Nephron (organoid): Measurements from ENCODE around the gene FAM89A.

Experiments
- H3K27ac Mint-ChIP-seq, 3 experiments: 2 replicates each; pipeline ENCODE4 v1.8.0; 2020; ENCODE audit warnings: mixed read lengths in 3 of 3, mild to moderate bottlenecking in 2 of 3, moderate library complexity in 1 of 3
- H3K27me3 Mint-ChIP-seq: 2 replicates; pipeline ENCODE4 v1.8.0; 2021; ENCODE audit warnings: low read depth, mild to moderate bottlenecking, moderate library complexity, mixed read lengths
- H3K36me3 Mint-ChIP-seq: 2 replicates; pipeline ENCODE4 v1.8.0; 2020; ENCODE audit warnings: low read depth, mixed read lengths
- H3K4me1 Mint-ChIP-seq: 2 replicates; pipeline ENCODE4 v1.8.0; 2020; ENCODE audit warnings: mixed read lengths
- H3K4me3 Mint-ChIP-seq, 3 experiments: 2 replicates each; pipeline ENCODE4 v1.8.0; 2020; ENCODE audit warnings: mild to moderate bottlenecking in 3 of 3, mixed read lengths in 3 of 3, moderate library complexity in 2 of 3
- H3K9me3 Mint-ChIP-seq: 2 replicates; pipeline ENCODE4 v1.8.0; 2020; ENCODE audit warnings: mixed read lengths
- TF ChIP-seq, protein P1 (sequence below), 3 experiments: fragments of 200-600 bp; sonication (generic); IDR thresholded peaks; one replicate each; pipeline ENCODE4 v1.5.0; 2021; ENCODE audit warnings: antibody characterized with exemption in 3 of 3; ENCODE audit not compliant: unreplicated experiment in 3 of 3

Gene FAM89A

DNA sequence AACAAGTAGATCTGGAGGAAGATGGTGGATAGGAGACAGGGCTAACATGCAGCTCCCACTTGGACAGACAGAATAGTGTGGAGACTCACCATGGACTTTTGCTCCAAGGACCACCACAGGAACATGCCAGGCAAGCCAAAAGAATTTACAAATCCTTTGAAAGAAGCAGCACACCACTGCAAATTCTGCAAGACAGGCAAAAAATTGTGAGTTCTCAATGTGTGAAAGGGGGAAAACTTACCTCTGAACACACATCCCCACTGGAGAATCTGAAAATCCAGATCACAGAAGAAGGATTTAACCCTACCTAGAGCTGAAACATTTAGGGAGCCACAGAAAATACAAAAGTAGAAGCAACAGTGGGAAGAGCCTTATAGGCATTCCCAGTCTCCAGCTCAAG, 38.2 kb downstream of the FAM89A start:
- Mint-ChIP-seq H3K9me3 (peaks cover 47% of the 10 kb centered on the region), H3K27me3 (no peaks in the 10 kb centered on the region), H3K4me3 (no peak overlapping the region), H3K4me1 (no peaks in the 10 kb centered on the region), H3K36me3 (peaks cover 58% of the 10 kb centered on the region), H3K27ac (no peak overlapping the region)
- TF ChIP-seq, protein P1, sequence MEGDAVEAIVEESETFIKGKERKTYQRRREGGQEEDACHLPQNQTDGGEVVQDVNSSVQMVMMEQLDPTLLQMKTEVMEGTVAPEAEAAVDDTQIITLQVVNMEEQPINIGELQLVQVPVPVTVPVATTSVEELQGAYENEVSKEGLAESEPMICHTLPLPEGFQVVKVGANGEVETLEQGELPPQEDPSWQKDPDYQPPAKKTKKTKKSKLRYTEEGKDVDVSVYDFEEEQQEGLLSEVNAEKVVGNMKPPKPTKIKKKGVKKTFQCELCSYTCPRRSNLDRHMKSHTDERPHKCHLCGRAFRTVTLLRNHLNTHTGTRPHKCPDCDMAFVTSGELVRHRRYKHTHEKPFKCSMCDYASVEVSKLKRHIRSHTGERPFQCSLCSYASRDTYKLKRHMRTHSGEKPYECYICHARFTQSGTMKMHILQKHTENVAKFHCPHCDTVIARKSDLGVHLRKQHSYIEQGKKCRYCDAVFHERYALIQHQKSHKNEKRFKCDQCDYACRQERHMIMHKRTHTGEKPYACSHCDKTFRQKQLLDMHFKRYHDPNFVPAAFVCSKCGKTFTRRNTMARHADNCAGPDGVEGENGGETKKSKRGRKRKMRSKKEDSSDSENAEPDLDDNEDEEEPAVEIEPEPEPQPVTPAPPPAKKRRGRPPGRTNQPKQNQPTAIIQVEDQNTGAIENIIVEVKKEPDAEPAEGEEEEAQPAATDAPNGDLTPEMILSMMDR (IDR thresholded peaks at IDR 0.05; ENCODE audit: unreplicated experiment in 3 of 3), result no peak

DNA sequence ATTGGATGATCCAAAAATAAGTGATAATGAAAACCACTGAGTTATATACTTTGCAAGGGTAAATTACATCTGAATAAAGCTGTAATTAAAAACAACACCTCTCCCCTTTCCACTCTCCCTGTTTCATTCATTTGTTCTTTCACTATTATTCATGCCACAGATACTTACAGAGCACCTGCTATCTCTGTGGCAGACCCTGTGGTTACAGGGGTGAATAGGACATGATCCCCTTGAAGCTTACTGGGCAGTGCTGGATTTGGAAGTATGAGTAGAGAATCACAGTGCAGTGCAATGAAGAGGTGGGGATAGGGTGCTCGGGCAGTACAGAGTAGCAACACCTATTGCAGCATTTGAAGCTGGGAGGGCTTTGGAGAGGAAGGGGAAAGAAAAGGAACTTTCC, 39.4 kb downstream of the FAM89A start:
- peaks cover 64% of the 10 kb centered on the region for H3K36me3 Mint-ChIP-seq
- no peaks in the 10 kb centered on the region for H3K27me3 Mint-ChIP-seq
- no peaks in the 10 kb centered on the region for H3K4me1 Mint-ChIP-seq
- no peak overlapping the region for H3K4me3 Mint-ChIP-seq
- H3K9me3 Mint-ChIP-seq, result peaks cover 35% of the 10 kb centered on the region
- TF ChIP-seq, protein P1 (IDR thresholded peaks at IDR 0.05; ENCODE audit: unreplicated experiment in 3 of 3), result no peak
- H3K27ac Mint-ChIP-seq, result no peak overlapping the region

DNA sequence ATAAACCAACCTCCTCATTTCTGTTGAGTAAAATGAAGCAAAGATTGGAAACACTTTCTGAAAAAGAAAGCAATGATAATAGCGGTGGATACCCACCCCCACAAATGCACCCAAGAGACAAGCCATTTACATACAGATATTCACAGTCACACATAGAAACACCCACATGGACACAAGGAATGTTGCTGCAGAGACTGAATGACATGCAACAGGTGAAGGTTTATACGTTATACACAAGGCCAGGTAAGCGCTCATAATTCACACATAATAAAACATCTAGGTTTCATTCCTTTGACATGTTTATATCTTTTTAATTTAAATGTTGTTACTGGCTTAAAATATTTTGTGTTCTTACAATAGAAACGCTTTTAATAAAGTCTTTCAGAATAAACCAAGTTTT, 39.9 kb downstream of the FAM89A start:
- Mint-ChIP-seq H3K27ac (no peak overlapping the region), H3K36me3 (peaks cover 62% of the 10 kb centered on the region), H3K27me3 (no peaks in the 10 kb centered on the region), H3K4me1 (no peaks in the 10 kb centered on the region), H3K9me3 (peaks cover 30% of the 10 kb centered on the region), H3K4me3 (no peak overlapping the region)
- TF ChIP-seq, protein P1 (IDR thresholded peaks at IDR 0.05; ENCODE audit: unreplicated experiment in 3 of 3), result no peak

DNA sequence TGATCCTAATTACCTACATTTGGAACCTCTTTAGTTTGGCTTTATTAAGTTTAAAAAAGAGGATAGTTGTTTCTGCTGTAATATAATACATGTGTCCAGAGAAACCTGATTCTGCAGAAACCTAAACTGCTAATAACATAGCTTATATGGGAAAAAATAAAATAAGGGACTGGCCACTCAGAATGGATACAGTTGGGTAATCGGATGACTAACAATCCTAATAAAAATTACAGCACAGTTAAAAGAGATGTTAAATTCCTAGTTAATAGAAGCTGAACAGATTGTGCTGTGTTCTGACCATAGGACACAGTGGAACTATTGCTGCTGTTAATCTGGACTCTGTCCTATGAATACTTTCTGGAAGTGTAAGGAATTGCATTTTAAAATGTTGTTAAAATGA, 45.2 kb downstream of the FAM89A start:
- Mint-ChIP-seq H3K4me1 (peaks cover 7% of the 10 kb centered on the region), H3K36me3 (peaks cover 47% of the 10 kb centered on the region), H3K9me3 (no peaks in the 10 kb centered on the region)

DNA sequence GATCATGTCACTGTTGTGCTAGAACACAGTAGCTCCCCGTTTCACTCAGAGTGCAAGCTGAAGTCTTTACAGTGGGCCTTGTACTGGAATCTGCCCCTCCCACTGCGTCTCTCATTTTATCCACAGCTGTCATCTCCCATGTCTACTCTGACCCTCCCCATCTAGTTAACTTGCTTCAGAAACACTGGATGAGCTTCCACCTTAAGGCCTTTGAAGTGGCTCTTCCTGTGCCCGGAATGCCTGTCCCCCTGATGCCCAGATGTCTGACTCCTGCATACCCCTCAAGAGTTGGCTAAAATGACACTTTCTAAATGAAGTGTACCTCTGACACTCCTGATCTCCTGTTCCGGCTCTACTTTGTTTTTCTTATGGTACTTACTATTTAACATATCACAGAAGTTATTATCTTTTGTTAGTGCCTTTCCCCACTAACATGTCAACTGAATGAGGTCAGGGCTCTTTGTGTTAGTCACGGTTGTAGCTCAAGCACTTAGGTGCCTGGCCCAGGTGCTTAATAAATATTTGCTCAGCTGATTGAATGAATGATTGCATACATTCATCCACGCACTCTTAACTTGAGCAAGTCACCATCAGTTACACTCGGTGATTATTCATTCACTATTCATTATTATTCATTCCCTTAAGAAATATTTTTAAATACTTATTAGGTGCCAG, 47.8 kb downstream of the FAM89A start:
- H3K4me3 Mint-ChIP-seq, result no peak overlapping the region
- H3K36me3 Mint-ChIP-seq, result peaks cover 36% of the 10 kb centered on the region
- no peaks in the 10 kb centered on the region for H3K27me3 Mint-ChIP-seq
- peaks cover 7% of the 10 kb centered on the region for H3K4me1 Mint-ChIP-seq
- TF ChIP-seq, protein P1 (IDR thresholded peaks at IDR 0.05; ENCODE audit: unreplicated experiment in 3 of 3), result no peak
- H3K9me3 Mint-ChIP-seq, result no peaks in the 10 kb centered on the region
- no peak overlapping the region for H3K27ac Mint-ChIP-seq

More for the DNA sequence above, 45.2 kb downstream of the FAM89A start:
- Mint-ChIP-seq H3K27ac (no peak overlapping the region), H3K27me3 (no peaks in the 10 kb centered on the region), H3K4me3 (no peak overlapping the region)
- TF ChIP-seq, protein P1 (IDR thresholded peaks at IDR 0.05; ENCODE audit: unreplicated experiment in 3 of 3), result no peak

DNA sequence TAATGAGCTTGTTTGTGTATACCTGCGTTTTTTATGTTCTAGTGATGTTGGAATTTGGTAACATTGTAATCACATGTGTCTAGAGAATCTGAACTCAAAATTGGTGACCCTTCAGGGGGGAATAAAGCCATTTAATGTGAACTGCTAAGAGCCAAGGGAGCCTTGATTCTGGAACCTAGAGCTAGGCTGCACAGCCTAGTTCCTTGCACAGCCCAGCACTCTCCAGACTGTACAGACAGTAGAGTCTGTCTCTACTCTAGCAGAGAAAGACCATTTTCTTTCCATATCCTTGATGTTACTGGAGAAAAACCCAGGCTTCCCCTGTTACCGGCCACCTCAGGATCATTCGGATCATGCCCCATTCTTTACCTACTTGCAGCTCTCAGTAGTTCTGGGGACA, 52.6 kb downstream of the FAM89A start:
- H3K36me3 Mint-ChIP-seq, result peaks cover 16% of the 10 kb centered on the region
- no peak overlapping the region for H3K27ac Mint-ChIP-seq
- H3K4me1 Mint-ChIP-seq, result peaks cover 24% of the 10 kb centered on the region
- TF ChIP-seq, protein P1 (IDR thresholded peaks at IDR 0.05; ENCODE audit: unreplicated experiment in 3 of 3), result no peak
- H3K9me3 Mint-ChIP-seq, result no peaks in the 10 kb centered on the region
- no peaks in the 10 kb centered on the region for H3K27me3 Mint-ChIP-seq
- no peak overlapping the region for H3K4me3 Mint-ChIP-seq
